ENCODE results near the gene GPR18. TPM values are rescaled to one million over a fixed set of nuclear protein-coding genes. Genes with fewer than 3 reads are reported as not detected.
A peak's percentile ranks its signal among the peaks of the same experiment; 100 is the strongest.
"Not testable (repeated sequence)": the region's sequence is repeated elsewhere in the genome, so short reads cannot be mapped to it uniquely, and the experiment has no call there.

GPR18 gene
- total RNA-seq, 2 experiments from 2014 or later, result 42.9 to 45.1 TPM

DNA sequence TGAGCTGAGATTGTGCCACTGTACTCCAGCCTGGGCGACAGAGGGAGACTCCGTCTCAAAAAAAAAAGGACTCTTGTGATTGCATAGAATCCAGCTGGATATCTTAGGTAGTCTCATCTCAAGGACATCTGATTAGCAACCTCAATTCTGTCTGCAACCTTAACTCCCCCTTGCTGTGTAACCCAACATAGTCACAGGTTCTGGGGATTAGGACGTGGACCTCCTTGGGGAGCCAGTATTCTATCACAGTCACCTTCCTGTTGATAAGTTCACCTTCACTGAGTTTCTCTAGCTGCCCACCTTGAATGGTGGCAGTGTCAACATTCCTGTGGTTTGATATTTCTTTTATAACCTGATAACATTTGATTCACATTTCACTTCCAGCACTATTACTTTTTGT lies 27.2 kb downstream of the GPR18 start:
- Mint-ChIP-seq H3K27me3 (no peaks in the 10 kb centered on the region), H3K4me1 (ENCODE audit: low read depth) (peaks cover 80% of the 10 kb centered on the region), H3K36me3 (ENCODE audit: low read depth) (peaks cover 23% of the 10 kb centered on the region), H3K9me3 (no peaks in the 10 kb centered on the region), H3K27ac (peak overlapping the region; percentile 57), H3K4me3 (no peak overlapping the region)
- ChIA-PET CTCF (interaction anchor here (1.4 to 2.4 kb wide), 4 partner anchors 9 to 35 kb away, joined by 4 to 8 read pairs (median 6); no protein-coding TSS in a partner anchor), POLR2A (interaction anchor here (0.6 to 3.8 kb wide), 8 partner anchors 10 to 328 kb away, joined by 3 to 24 read pairs (median 4); partner anchors contain the start of genes GPR18 and UBAC2)
- Histone ChIP-seq H3K9me3 (ENCODE audit: control insufficient read depth in 1 of 2, insufficient read depth in 1 of 2, low read length in 2 of 2) (no peaks in the 10 kb centered on the region), H3K4me1 (ENCODE audit: insufficient read depth, low read length) (peaks cover 68% of the 10 kb centered on the region), H3K27me3 (ENCODE audit: control insufficient read depth in 1 of 2, insufficient read depth in 2 of 2, low read length in 2 of 2) (no peaks in the 10 kb centered on the region), H3K27ac (ENCODE audit: low read depth in 1 of 2, low read length in 2 of 2) (peak overlapping the region in 1 of 2 donors; percentile 24), H3K36me3 (ENCODE audit: insufficient read depth, low read length) (peaks cover 5% of the 10 kb centered on the region), H3K4me3 (ENCODE audit: low read length) (no peak overlapping the region)
- TF ChIP-seq CTCF (IDR thresholded peaks at IDR 0.05), result no peak
- intact Hi-C loops (cut with DNase I, micrococcal nuclease), result no loop called here
- DNase-seq, result no peak
- no peak for ATAC-seq (ENCODE audit: poor library complexity)

DNA sequence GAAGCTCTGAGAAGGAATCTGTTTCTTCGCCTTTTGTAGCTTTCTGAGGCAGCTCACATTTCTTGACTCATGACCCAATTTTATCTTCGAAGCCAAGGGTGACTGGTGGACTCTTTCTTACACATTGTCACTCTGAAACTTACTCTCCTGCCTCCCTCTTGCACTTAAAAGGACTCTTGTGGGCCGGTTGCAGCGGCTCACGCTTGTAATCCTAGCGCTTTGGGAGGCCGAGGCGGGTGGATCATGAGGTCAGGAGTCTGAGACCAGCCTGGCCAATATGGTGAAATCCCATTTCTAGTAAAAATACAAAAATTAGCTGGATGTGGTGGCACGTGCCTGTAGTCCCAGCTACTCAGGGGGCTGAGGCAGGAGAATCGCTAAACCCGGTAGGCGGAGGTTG lies 27.6 kb downstream of the GPR18 start:
- CTCF ChIA-PET, result interaction anchor here (1.4 to 2.4 kb wide), 3 partner anchors 10 to 35 kb away, joined by 4 to 8 read pairs (median 6); no protein-coding TSS in a partner anchor
- intact Hi-C loops (cut with DNase I, micrococcal nuclease); ATAC-seq (ENCODE audit: poor library complexity): not testable (repeated sequence)

DNA sequence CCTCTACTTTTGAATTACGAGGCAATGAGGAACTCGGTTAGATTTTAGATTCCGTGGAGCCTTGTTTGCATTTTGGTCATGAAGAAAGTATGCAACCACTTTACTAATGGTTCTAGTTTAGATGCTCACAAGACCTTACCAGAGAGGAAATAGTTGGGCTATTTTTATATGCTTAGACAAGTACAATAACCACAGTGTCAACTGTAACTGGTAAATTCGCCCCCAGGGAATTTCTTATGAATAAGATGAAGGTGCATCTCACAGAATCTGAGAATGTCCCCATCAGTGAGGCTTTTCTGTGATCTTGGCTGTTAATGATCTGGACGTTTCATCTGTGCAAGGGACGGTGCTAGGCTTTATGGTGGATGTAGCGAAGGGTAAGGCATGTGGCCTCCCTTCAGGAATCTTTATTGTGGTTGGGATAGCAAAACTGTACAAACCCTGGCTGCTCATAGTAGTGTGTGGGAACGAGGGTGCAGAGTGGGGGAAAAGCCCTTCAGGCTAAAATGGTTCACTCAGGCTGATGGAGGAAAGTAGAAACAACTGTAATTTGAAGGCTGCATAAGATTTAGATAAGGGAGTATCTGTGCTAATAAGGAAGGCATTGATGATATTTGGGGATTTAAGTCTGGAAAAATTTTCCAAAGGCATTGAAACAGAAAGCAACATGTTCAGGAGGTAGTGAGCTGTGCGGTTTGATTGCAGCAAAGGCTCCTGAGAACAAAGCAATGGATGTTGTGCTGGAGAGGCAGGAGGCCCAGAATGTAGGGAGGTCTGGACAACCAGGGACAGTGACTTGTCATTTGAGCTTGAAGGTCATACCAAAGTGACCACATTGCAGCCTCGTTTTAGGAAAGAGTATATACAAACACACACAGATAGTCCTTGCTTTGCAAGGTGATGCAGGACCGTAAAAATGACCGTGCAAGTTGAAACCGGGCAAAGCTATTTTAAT lies 29.2 kb downstream of the GPR18 start:
- Mint-ChIP-seq H3K9me3 (no peaks in the 10 kb centered on the region), H3K36me3 (ENCODE audit: low read depth) (peaks cover 40% of the 10 kb centered on the region), H3K27me3 (no peaks in the 10 kb centered on the region), H3K27ac (peak overlapping the region; percentile 75), H3K4me3 (peak overlapping the region; percentile 69), H3K4me1 (ENCODE audit: low read depth) (peaks cover 83% of the 10 kb centered on the region)
- peaks cover 74% of the 10 kb centered on the region for H3K4me1 ChIP-seq (ENCODE audit: insufficient read depth, low read length)
- H3K27ac ChIP-seq (ENCODE audit: low read depth in 1 of 2, low read length in 2 of 2), result peak overlapping the region; percentile 31 to 45
- DNase-seq (peak in 3 of 14 experiments; percentile 48 to 52 (median 48)), ATAC-seq (ENCODE audit: poor library complexity) (peak; percentile 30)
- intact Hi-C loops (cut with DNase I, micrococcal nuclease), result loop anchor here in 1 of 2 experiments (1.0 kb wide), 1 partner anchor 9 kb away; no protein-coding TSS in a partner anchor
- H3K9me3 ChIP-seq (ENCODE audit: control insufficient read depth in 1 of 2, insufficient read depth in 1 of 2, low read length in 2 of 2), result no peaks in the 10 kb centered on the region
- ChIA-PET CTCF (interaction anchor here (0.5 to 1.3 kb wide), 3 partner anchors 31 to 53 kb away, joined by 3 read pairs; no protein-coding TSS in a partner anchor), POLR2A (interaction anchor here (0.7 to 3.2 kb wide), 3 partner anchors 10 to 237 kb away, joined by 3 to 24 read pairs (median 9); partner anchors contain the start of gene UBAC2)
- H3K27me3 ChIP-seq (ENCODE audit: control insufficient read depth in 1 of 2, insufficient read depth in 2 of 2, low read length in 2 of 2), result no peaks in the 10 kb centered on the region
- H3K4me3 ChIP-seq (ENCODE audit: low read length), result peak overlapping the region; percentile 2
- H3K36me3 ChIP-seq (ENCODE audit: insufficient read depth, low read length), result peaks cover 5% of the 10 kb centered on the region
- no peak for TF ChIP-seq CTCF (IDR thresholded peaks at IDR 0.05)

More for the DNA sequence above, 27.6 kb downstream of the GPR18 start:
- not testable (repeated sequence) for H3K9me3 ChIP-seq (ENCODE audit: control insufficient read depth in 1 of 2, insufficient read depth in 1 of 2, low read length in 2 of 2); H3K4me3 Mint-ChIP-seq; H3K4me3 ChIP-seq (ENCODE audit: low read length); H3K9me3 Mint-ChIP-seq; DNase-seq; H3K27me3 Mint-ChIP-seq; H3K36me3 ChIP-seq (ENCODE audit: insufficient read depth, low read length); H3K27me3 ChIP-seq (ENCODE audit: control insufficient read depth in 1 of 2, insufficient read depth in 2 of 2, low read length in 2 of 2)
- Histone ChIP-seq H3K4me1 (ENCODE audit: insufficient read depth, low read length) (peaks cover 68% of the 10 kb centered on the region), H3K27ac (ENCODE audit: low read depth in 1 of 2, low read length in 2 of 2) (peak overlapping the region in 1 of 2 donors; percentile 35)
- Mint-ChIP-seq H3K36me3 (ENCODE audit: low read depth) (peaks cover 27% of the 10 kb centered on the region), H3K4me1 (ENCODE audit: low read depth) (peaks cover 80% of the 10 kb centered on the region), H3K27ac (peak overlapping the region; percentile 57)
- POLR2A ChIA-PET, result interaction anchor here (0.6 to 3.8 kb wide), 8 partner anchors 9 to 329 kb away, joined by 3 to 24 read pairs (median 4); partner anchors contain the start of genes GPR18 and UBAC2

Data from CD4-positive, alpha-beta T cell (primary cell).